WTC11 (cell line): ENCODE data around the gene EHD2. TPM values are rescaled to one million over a fixed set of nuclear protein-coding genes. Genes with fewer than 3 reads are reported as not detected.

Experiments
- ATAC-seq: fragments of 200-7000 bp; cut with Tn5 transposase; 2 replicates; pipeline ENCODE4 v1.10.0; 2021; ENCODE audit warnings: mild to moderate bottlenecking, moderate library complexity
- CTCF ChIA-PET: fragments of 300-600 bp; sonication (Branson Sonifier 250); formaldehyde crosslinking; loops from one replicate; lab custom pipeline; 2021; ENCODE audit warnings: antibody characterized with exemption; lab: Charles Lee
- POLR2A ChIA-PET: fragments of 350-600 bp; sonication (Branson Sonifier 250); formaldehyde crosslinking; loops from one replicate; lab custom pipeline; 2021; ENCODE audit warnings: antibody characterized with exemption; lab: Charles Lee
- DNase-seq: peaks from one replicate; pipeline ENCODE4 v3.0.0; 2021; ENCODE audit warnings: low spot score
- H3K27ac Mint-ChIP-seq: 2 replicates; pipeline ENCODE4 v1.8.0; 2021; ENCODE audit warnings: mixed read lengths
- H3K27me3 Mint-ChIP-seq: 2 replicates; pipeline ENCODE4 v1.8.0; 2021; ENCODE audit warnings: low read depth, mild to moderate bottlenecking, moderate library complexity, mixed read lengths
- H3K36me3 Mint-ChIP-seq: 2 replicates; pipeline ENCODE4 v1.8.0; 2021; ENCODE audit warnings: mixed read lengths
- H3K4me1 Mint-ChIP-seq: 2 replicates; pipeline ENCODE4 v1.8.0; 2022; ENCODE audit warnings: mixed read lengths
- H3K4me3 Mint-ChIP-seq: 2 replicates; pipeline ENCODE4 v1.8.0; 2021; ENCODE audit warnings: mild to moderate bottlenecking, moderate library complexity, mixed read lengths
- H3K9me3 Mint-ChIP-seq: 2 replicates; pipeline ENCODE4 v1.8.0; 2021; ENCODE audit warnings: mixed read lengths
- FOXJ3 ChIP-seq: sonication (generic); formaldehyde crosslinking; IDR thresholded peaks from 2 replicates; pipeline ENCODE4 v1.9.0; 2021; ENCODE audit warnings: missing genetic modification reagents, mild to moderate bottlenecking, borderline replicate concordance
- IRF2 ChIP-seq: sonication (generic); formaldehyde crosslinking; IDR thresholded peaks from 2 replicates; pipeline ENCODE4 v1.8.0; 2022; ENCODE audit warnings: low read depth, missing genetic modification reagents, borderline replicate concordance
- JAZF1 ChIP-seq: fragments of 250-450 bp; sonication (Bioruptor Pico); IDR thresholded peaks from 2 replicates; pipeline ENCODE4 v1.9.0; 2021; ENCODE audit warnings: moderate library complexity, mild to moderate bottlenecking, inconsistent platforms
- NFATC4 ChIP-seq: fragments of 250-450 bp; sonication (Bioruptor Pico); IDR thresholded peaks from 2 replicates; pipeline ENCODE4 v1.9.0; 2021; ENCODE audit warnings: mild to moderate bottlenecking
- NFYB ChIP-seq: sonication (generic); formaldehyde crosslinking; conservative IDR thresholded peaks from 2 replicates; pipeline ENCODE4 v1.8.0; 2022; ENCODE audit warnings: low read depth, missing genetic modification reagents
- NR2C2 ChIP-seq: sonication (generic); formaldehyde crosslinking; IDR thresholded peaks from 2 replicates; pipeline ENCODE4 v1.8.0; 2022; ENCODE audit warnings: mild to moderate bottlenecking, missing genetic modification reagents
- OVOL2 ChIP-seq: fragments of 250-450 bp; sonication (Bioruptor Pico); IDR thresholded peaks from 2 replicates; pipeline ENCODE4 v1.9.0; 2021; ENCODE audit warnings: mild to moderate bottlenecking, borderline replicate concordance
- SMAD3 ChIP-seq: sonication (generic); formaldehyde crosslinking; IDR thresholded peaks from 2 replicates; pipeline ENCODE4 v1.8.0; 2022; ENCODE audit warnings: missing genetic modification reagents, mild to moderate bottlenecking, borderline replicate concordance
- SMAD4 ChIP-seq: sonication (generic); formaldehyde crosslinking; IDR thresholded peaks from 2 replicates; pipeline ENCODE4 v1.8.0; 2022; ENCODE audit warnings: mild to moderate bottlenecking, missing genetic modification reagents
- TEAD4 ChIP-seq: sonication (generic); formaldehyde crosslinking; IDR thresholded peaks from 2 replicates; pipeline ENCODE4 v1.8.0; 2022; ENCODE audit warnings: mild to moderate bottlenecking, missing genetic modification reagents
- TP53 ChIP-seq: sonication (generic); formaldehyde crosslinking; IDR thresholded peaks from 2 replicates; pipeline ENCODE4 v1.8.1; 2023; ENCODE audit warnings: mild to moderate bottlenecking, missing genetic modification reagents
- total RNA-seq: library from RNA; stranded (reverse); gene quantifications from 3 replicates; pipeline ENCODE4 v1.2.3, GENCODE V29; 2021
- TF ChIP-seq, protein P1 (sequence below): fragments of 250-450 bp; sonication (Bioruptor Pico); IDR thresholded peaks from 2 replicates; pipeline ENCODE4 v1.9.0; 2021; ENCODE audit warnings: mild to moderate bottlenecking
- TF ChIP-seq, protein P2 (sequence below): sonication (generic); formaldehyde crosslinking; conservative IDR thresholded peaks from 2 replicates; pipeline ENCODE4 v1.8.1; 2022; ENCODE audit warnings: mild to moderate bottlenecking, missing genetic modification reagents
- TF ChIP-seq, protein P3 (sequence below): sonication (generic); formaldehyde crosslinking; IDR thresholded peaks from 2 replicates; pipeline ENCODE4 v1.8.1; 2022; ENCODE audit warnings: mild to moderate bottlenecking, missing genetic modification reagents, moderate library complexity, borderline replicate concordance
- TF ChIP-seq, protein P4 (sequence below): sonication (generic); formaldehyde crosslinking; IDR thresholded peaks from 2 replicates; pipeline ENCODE4 v1.8.0; 2023; ENCODE audit warnings: missing genetic modification reagents
- TF ChIP-seq, protein P5 (sequence below): fragments of 250-450 bp; sonication (Bioruptor Pico); IDR thresholded peaks from 2 replicates; pipeline ENCODE4 v2.1.2; 2022; ENCODE audit warnings: mild to moderate bottlenecking, moderate library complexity
- TF ChIP-seq, protein P6 (sequence below): sonication (generic); formaldehyde crosslinking; IDR thresholded peaks from 2 replicates; pipeline ENCODE4 v1.8.0; 2022; ENCODE audit warnings: mild to moderate bottlenecking, missing genetic modification reagents
- TF ChIP-seq, protein P7 (sequence below): sonication (generic); formaldehyde crosslinking; IDR thresholded peaks from 2 replicates; pipeline ENCODE4 v1.8.0; 2023; ENCODE audit warnings: mild to moderate bottlenecking, missing genetic modification reagents
- TF ChIP-seq, protein P8 (sequence below): sonication (generic); formaldehyde crosslinking; IDR thresholded peaks from 2 replicates; pipeline ENCODE4 v1.8.1; 2022; ENCODE audit warnings: mild to moderate bottlenecking, moderate library complexity, missing genetic modification reagents
- TF ChIP-seq, protein P9 (sequence below): sonication (generic); formaldehyde crosslinking; IDR thresholded peaks from 2 replicates; pipeline ENCODE4 v1.8.1; 2022; ENCODE audit warnings: missing genetic modification reagents, borderline replicate concordance

The EHD2 gene
- total RNA-seq, 1 experiment from 2014 or later, result 11.8 TPM

DNA sequence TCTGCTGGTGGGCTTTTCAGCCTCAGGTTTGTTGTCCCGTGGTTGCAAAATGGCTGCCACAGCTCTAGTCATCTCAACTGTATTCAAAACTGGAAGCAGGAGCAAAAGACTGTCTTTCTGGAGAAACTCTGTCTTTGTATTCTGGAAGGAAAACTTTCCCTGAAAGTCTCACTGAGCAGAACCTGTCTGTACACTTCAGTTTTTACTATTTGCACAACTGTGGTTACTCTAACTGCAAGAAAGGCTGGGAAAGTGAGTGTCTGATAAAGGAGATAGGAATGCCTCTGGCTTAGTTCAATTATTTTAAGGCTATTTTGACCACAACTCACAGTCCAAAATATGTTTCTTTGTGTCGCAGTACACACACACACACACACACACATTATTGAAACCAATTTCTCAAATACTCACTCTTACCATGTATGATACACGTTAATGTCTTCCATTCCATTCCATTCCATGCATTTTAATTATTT, 49.7 kb upstream of the EHD2 start:
- ChIA-PET POLR2A (no interaction called here), CTCF (interaction anchor here (1.0 kb wide), 1 partner anchor 216 kb away, joined by 4 read pairs; no protein-coding TSS in a partner anchor)
- DNase-seq (no peak), ATAC-seq (no peak)
- Mint-ChIP-seq H3K4me3 (no peak overlapping the region), H3K27me3 (no peaks in the 10 kb centered on the region), H3K27ac (peak overlapping the region; percentile 83), H3K36me3 (no peaks in the 10 kb centered on the region; the same call in 1 of the 2 replicates), H3K9me3 (no peaks in the 10 kb centered on the region), H3K4me1 (peaks cover 17% of the 10 kb centered on the region)
- TF ChIP-seq, protein P1, sequence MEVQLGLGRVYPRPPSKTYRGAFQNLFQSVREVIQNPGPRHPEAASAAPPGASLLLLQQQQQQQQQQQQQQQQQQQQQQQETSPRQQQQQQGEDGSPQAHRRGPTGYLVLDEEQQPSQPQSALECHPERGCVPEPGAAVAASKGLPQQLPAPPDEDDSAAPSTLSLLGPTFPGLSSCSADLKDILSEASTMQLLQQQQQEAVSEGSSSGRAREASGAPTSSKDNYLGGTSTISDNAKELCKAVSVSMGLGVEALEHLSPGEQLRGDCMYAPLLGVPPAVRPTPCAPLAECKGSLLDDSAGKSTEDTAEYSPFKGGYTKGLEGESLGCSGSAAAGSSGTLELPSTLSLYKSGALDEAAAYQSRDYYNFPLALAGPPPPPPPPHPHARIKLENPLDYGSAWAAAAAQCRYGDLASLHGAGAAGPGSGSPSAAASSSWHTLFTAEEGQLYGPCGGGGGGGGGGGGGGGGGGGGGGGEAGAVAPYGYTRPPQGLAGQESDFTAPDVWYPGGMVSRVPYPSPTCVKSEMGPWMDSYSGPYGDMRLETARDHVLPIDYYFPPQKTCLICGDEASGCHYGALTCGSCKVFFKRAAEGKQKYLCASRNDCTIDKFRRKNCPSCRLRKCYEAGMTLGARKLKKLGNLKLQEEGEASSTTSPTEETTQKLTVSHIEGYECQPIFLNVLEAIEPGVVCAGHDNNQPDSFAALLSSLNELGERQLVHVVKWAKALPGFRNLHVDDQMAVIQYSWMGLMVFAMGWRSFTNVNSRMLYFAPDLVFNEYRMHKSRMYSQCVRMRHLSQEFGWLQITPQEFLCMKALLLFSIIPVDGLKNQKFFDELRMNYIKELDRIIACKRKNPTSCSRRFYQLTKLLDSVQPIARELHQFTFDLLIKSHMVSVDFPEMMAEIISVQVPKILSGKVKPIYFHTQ (CRISPR knock-in tag), result no peak
- TF ChIP-seq SMAD3 (CRISPR knock-in tag) (no peak), IRF2 (CRISPR knock-in tag) (no peak), FOXJ3 (CRISPR knock-in tag) (no peak), NR2C2 (CRISPR knock-in tag) (no peak), JAZF1 (CRISPR knock-in tag) (no peak), SMAD4 (CRISPR knock-in tag) (no peak)
- TF ChIP-seq, protein P2, sequence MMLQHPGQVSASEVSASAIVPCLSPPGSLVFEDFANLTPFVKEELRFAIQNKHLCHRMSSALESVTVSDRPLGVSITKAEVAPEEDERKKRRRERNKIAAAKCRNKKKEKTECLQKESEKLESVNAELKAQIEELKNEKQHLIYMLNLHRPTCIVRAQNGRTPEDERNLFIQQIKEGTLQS (CRISPR knock-in tag), result no peak
- TF ChIP-seq, all 79 proteins: peak for 0

DNA sequence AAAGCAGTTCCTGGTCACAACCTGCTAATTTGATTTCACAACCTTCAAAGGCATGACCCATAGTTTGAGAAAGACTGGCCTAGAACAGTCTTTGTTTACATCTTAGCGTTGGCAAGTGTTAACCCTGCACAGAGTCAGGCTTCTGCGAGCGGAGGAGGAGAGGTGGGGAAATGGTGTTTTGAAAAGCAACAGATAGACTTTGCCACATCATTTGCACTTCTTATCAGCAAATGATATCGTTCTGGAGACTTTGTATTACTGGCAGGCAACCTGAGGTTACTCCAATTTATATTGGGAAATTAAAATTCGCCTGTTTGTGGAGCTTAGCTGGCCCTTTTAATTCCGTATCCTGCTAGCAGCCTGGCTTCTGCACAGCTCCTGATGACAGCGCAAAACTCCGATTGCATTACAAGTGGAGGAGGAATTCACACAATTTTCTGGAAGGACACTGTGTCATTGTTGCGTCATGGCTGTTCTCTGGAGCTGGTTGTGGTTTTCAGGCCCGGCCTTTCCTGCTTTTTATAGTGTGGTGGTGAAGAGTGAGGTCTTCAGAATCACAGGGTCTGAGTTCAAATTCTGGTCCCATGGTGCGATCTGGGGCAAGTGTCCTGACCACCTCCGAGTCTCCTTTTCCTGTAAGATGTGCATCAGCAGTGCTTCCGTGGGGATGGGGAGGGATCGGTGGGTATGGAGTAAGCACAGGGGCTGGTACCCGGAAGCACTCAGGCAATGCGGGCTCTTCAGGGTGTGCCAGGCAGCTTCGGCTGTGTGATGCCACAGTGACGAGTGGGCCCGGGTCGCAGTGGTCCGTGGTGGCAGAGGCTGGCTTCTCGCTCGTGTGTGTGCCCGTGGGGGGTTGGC, 49.1 kb upstream of the EHD2 start:
- Mint-ChIP-seq H3K9me3 (no peaks in the 10 kb centered on the region), H3K4me1 (peaks cover 17% of the 10 kb centered on the region), H3K36me3 (no peaks in the 10 kb centered on the region; the same call in 1 of the 2 replicates), H3K27me3 (no peaks in the 10 kb centered on the region), H3K4me3 (no peak overlapping the region), H3K27ac (peak overlapping the region; percentile 83)
- no peak for ATAC-seq
- ChIA-PET CTCF (no interaction called here), POLR2A (no interaction called here)
- DNase-seq, result no peak
- TF ChIP-seq TP53 (no peak), TEAD4 (CRISPR knock-in tag) (no peak), NFYB (CRISPR knock-in tag) (no peak), OVOL2 (CRISPR knock-in tag) (no peak), NFATC4 (CRISPR knock-in tag) (no peak), JAZF1 (CRISPR knock-in tag) (no peak)
- TF ChIP-seq, protein P3, sequence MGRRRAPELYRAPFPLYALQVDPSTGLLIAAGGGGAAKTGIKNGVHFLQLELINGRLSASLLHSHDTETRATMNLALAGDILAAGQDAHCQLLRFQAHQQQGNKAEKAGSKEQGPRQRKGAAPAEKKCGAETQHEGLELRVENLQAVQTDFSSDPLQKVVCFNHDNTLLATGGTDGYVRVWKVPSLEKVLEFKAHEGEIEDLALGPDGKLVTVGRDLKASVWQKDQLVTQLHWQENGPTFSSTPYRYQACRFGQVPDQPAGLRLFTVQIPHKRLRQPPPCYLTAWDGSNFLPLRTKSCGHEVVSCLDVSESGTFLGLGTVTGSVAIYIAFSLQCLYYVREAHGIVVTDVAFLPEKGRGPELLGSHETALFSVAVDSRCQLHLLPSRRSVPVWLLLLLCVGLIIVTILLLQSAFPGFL (CRISPR knock-in tag), result no peak
- TF ChIP-seq, protein P4, sequence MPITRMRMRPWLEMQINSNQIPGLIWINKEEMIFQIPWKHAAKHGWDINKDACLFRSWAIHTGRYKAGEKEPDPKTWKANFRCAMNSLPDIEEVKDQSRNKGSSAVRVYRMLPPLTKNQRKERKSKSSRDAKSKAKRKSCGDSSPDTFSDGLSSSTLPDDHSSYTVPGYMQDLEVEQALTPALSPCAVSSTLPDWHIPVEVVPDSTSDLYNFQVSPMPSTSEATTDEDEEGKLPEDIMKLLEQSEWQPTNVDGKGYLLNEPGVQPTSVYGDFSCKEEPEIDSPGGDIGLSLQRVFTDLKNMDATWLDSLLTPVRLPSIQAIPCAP, result no peak
- TF ChIP-seq, protein P5, sequence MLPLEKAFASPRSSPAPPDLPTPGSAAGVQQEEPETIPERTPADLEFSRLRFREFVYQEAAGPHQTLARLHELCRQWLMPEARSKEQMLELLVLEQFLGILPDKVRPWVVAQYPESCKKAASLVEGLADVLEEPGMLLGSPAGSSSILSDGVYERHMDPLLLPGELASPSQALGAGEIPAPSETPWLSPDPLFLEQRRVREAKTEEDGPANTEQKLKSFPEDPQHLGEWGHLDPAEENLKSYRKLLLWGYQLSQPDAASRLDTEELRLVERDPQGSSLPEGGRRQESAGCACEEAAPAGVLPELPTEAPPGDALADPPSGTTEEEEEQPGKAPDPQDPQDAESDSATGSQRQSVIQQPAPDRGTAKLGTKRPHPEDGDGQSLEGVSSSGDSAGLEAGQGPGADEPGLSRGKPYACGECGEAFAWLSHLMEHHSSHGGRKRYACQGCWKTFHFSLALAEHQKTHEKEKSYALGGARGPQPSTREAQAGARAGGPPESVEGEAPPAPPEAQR (CRISPR knock-in tag), result no peak
- TF ChIP-seq, protein P6, sequence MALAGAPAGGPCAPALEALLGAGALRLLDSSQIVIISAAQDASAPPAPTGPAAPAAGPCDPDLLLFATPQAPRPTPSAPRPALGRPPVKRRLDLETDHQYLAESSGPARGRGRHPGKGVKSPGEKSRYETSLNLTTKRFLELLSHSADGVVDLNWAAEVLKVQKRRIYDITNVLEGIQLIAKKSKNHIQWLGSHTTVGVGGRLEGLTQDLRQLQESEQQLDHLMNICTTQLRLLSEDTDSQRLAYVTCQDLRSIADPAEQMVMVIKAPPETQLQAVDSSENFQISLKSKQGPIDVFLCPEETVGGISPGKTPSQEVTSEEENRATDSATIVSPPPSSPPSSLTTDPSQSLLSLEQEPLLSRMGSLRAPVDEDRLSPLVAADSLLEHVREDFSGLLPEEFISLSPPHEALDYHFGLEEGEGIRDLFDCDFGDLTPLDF (CRISPR knock-in tag), result no peak
- TF ChIP-seq, protein P7, sequence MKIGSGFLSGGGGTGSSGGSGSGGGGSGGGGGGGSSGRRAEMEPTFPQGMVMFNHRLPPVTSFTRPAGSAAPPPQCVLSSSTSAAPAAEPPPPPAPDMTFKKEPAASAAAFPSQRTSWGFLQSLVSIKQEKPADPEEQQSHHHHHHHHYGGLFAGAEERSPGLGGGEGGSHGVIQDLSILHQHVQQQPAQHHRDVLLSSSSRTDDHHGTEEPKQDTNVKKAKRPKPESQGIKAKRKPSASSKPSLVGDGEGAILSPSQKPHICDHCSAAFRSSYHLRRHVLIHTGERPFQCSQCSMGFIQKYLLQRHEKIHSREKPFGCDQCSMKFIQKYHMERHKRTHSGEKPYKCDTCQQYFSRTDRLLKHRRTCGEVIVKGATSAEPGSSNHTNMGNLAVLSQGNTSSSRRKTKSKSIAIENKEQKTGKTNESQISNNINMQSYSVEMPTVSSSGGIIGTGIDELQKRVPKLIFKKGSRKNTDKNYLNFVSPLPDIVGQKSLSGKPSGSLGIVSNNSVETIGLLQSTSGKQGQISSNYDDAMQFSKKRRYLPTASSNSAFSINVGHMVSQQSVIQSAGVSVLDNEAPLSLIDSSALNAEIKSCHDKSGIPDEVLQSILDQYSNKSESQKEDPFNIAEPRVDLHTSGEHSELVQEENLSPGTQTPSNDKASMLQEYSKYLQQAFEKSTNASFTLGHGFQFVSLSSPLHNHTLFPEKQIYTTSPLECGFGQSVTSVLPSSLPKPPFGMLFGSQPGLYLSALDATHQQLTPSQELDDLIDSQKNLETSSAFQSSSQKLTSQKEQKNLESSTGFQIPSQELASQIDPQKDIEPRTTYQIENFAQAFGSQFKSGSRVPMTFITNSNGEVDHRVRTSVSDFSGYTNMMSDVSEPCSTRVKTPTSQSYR, result no peak
- TF ChIP-seq, protein P8, sequence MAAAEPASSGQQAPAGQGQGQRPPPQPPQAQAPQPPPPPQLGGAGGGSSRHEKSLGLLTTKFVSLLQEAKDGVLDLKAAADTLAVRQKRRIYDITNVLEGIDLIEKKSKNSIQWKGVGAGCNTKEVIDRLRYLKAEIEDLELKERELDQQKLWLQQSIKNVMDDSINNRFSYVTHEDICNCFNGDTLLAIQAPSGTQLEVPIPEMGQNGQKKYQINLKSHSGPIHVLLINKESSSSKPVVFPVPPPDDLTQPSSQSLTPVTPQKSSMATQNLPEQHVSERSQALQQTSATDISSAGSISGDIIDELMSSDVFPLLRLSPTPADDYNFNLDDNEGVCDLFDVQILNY, result no peak
- TF ChIP-seq, protein P9, sequence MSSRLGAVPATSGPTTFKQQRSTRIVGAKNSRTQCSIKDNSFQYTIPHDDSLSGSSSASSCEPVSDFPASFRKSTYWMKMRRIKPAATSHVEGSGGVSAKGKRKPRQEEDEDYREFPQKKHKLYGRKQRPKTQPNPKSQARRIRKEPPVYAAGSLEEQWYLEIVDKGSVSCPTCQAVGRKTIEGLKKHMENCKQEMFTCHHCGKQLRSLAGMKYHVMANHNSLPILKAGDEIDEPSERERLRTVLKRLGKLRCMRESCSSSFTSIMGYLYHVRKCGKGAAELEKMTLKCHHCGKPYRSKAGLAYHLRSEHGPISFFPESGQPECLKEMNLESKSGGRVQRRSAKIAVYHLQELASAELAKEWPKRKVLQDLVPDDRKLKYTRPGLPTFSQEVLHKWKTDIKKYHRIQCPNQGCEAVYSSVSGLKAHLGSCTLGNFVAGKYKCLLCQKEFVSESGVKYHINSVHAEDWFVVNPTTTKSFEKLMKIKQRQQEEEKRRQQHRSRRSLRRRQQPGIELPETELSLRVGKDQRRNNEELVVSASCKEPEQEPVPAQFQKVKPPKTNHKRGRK (CRISPR knock-in tag), result no peak
